ENCODE results near the gene ESYT3.

The ESYT3 gene, protein sequence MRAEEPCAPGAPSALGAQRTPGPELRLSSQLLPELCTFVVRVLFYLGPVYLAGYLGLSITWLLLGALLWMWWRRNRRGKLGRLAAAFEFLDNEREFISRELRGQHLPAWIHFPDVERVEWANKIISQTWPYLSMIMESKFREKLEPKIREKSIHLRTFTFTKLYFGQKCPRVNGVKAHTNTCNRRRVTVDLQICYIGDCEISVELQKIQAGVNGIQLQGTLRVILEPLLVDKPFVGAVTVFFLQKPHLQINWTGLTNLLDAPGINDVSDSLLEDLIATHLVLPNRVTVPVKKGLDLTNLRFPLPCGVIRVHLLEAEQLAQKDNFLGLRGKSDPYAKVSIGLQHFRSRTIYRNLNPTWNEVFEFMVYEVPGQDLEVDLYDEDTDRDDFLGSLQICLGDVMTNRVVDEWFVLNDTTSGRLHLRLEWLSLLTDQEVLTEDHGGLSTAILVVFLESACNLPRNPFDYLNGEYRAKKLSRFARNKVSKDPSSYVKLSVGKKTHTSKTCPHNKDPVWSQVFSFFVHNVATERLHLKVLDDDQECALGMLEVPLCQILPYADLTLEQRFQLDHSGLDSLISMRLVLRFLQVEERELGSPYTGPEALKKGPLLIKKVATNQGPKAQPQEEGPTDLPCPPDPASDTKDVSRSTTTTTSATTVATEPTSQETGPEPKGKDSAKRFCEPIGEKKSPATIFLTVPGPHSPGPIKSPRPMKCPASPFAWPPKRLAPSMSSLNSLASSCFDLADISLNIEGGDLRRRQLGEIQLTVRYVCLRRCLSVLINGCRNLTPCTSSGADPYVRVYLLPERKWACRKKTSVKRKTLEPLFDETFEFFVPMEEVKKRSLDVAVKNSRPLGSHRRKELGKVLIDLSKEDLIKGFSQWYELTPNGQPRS

DNA sequence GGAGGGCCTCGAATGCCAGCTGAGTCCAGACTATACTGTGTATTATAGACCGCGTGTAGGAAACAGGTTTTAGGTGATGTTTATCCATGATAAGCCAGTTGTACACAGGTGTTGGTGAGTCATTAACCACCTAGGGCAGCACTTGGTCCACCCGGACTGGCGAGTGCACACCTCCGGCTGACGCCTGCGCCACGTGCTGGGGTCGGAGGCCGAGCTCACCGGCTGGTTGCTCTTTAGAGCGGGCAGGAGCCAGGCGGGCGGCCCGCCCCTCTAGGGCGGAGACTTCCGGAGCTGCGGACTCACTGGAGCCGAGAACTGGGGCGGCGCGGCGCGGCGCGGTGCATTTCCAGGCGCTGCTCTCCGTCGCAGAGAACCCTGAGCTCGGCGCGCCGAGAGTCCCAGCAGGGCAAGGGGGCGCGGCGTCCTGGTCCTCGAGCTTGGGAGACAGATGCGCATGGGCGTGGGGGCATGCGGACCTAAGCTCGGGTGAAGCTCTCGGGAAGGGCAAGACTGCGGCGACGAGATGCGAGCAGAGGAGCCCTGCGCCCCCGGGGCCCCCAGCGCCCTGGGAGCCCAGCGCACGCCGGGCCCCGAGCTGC is at the start of gene ESYT3:
TSS of gene ESYT3 (plus strand) at position 341 of the 599 bp plus-strand sequence. CDS start at position 524, 183 bp downstream.
- peak; percentile 48 for DNase-seq

DNA sequence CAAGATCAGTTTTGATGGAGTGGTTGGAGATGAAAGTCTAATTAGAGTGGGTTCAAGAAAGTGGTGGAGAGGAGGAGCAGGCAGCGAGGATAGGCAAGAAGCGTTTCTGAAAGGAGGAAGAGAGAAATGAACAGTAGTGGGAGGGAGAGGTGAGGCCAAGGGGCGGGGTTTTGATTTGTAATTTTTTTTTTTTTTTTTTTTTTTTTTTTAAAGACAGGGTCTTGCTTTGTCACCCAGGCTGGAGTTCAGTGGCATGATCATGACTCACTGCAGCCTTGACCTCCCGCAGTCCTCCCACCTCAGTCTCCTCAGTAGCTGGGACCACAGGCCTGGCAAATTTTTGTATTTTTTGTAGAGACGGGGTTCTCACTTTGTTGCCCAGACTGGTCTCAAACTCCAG is 49.4 kb upstream of the ESYT3 start:
- no peak for DNase-seq

DNA sequence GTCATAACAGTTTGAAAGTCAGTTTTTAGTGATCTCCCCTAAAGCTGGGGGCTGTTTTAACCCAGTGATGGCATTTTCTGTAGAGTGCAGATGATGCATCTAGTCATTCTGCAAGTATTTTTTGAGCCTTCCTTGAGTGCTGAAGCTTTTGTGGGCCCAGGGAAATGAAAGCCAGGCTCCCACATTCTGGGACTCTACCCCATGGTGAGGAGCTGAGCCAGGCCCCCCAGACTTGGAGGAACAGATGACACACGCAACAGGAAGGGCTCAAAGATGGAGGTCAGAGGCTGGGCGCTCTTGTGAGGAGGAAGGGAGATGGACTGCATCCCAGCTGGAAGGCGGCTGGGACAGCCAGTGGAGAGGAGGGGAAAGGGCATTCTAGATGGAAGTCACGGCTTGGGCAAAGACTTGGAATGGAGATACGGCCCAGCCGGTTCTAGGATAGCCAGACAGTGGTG is 45.2 kb upstream of the ESYT3 start:
- no peak for DNase-seq

DNA sequence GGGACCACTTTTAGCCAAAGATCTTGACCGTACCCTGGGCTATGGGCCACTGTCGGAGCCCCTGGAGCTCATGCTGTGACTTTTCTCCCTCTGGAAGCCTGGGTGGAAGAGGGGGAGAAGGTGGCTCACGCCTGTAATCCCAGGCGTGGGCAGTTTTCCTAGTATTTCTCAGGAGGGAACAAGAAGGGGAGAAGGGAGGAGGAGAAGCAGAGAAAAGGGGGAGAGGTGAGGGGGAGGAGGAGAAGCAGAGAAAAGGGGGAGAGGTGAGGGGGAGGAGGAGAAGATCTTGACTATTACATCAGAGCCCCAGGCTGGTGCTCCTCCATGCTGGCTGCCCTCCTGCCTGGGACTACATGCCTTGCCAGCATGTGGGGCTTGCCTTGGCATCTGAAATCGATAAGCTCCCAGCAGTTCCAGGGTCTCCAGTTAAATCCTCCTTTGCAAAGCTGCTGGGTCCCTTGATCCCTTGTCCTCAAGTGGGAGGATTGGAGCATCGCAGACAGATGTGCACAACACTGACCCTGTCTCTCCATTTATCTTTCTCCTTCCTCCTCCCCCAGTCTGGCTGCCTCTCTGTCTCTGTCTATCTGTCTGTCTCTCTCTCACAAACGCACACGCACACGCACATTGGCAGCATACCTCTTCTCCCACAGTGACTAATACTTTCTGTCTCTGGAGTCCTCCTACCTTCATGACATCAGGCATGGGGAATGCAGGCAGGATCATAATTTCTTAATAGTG is 44.4 kb upstream of the ESYT3 start:
- DNase-seq = no peak

DNA sequence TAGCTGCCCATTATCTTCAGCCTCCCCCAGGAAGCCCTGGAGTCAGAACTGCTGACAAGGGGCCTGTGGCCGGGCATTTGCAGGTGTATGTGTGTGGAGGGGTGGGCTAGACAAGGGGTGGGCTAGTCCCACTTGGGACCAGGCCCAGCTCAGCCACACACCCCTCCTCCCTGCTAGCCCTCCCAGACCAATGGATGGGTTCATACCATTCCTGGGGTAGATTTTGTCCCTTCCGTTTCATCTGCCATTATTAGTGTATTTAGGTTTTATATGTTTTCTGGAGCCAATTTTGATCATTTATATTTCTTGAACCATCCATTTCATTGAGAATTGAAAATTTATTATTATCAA is 43.9 kb upstream of the ESYT3 start:
- no peak for DNase-seq

DNA sequence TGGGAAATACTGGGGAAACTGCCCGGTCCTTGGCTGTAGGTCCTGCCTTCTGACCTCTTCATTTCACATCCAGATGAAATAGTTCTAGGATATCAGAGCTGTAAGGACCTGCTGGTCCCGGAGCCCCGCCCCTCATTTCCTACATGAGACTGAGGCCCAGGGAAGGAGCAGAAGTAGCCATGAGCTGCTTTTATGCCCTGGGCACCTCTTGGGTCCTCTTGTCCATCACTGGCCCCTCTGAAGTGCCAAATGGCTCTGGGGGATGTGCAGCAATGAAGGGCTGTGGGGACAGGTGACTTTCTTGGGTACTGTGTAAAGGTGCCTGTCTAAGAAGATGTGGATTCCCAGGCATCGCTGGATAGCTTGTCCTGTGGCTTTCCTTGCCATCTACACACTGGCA is 40.3 kb upstream of the ESYT3 start:
- DNase-seq = no peak

DNA sequence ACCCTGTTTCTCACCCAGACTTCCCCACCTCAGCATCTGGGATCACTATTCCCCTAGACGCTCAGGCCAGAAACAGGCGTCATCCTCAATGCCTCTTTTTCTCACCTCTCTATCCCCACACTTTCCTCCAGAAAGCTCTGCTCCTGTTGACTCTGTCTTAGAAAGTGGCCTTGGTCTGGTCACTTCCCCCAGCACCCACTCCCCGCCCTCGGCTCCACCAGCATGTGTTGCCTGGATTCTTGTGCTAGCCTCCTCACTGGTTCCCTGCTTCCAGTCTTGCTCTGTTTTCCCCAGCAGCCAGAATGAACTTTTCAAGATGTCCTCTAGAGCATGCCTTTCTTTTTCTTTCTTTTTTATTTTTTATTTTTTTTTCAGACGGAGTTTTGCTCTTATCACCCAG is 39.7 kb upstream of the ESYT3 start:
- no peak for DNase-seq

DNA sequence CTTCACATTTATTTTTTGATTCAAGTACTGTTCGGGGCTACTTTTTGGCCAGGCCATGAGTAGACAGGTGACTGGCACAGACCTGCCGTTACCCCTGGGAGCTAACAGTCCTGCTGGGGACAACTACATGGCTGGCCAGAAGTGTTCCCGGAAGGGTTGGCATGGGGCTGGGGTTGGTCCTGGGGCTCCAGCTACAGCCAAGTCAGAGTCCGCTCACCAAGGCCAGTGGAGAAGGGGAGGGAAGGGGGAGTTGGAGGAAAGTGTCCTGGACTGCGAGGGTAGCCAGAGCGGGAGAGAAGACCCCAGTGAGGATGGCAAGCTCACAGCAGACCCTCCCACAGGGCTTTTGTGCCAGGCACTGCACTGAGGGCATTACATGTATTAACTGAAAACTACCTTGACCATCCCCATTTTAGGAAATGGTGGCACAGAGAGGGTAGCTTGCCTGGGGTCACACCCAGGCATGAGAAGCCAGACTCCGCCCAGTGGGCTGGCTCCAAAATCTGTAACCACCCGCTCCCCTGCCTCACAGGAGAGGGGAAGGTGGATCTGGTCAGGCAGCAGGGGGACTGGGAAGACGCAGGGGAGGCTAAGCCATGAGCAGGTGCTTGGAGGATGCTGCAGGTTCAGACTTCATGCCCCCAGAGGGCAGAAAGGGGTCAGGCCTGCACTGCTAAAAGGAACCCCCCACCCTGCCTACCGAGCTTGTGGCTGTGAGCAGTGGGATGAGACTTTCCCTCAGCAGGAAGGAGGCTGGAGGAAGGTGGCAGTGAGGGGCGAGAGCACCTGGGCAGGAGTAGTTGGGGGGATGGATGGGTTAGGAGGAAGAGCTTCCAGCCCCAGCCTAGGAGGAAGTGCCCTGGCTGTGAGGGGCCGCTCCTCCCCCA is 38.3 kb upstream of the ESYT3 start:
- no peak for DNase-seq

DNA sequence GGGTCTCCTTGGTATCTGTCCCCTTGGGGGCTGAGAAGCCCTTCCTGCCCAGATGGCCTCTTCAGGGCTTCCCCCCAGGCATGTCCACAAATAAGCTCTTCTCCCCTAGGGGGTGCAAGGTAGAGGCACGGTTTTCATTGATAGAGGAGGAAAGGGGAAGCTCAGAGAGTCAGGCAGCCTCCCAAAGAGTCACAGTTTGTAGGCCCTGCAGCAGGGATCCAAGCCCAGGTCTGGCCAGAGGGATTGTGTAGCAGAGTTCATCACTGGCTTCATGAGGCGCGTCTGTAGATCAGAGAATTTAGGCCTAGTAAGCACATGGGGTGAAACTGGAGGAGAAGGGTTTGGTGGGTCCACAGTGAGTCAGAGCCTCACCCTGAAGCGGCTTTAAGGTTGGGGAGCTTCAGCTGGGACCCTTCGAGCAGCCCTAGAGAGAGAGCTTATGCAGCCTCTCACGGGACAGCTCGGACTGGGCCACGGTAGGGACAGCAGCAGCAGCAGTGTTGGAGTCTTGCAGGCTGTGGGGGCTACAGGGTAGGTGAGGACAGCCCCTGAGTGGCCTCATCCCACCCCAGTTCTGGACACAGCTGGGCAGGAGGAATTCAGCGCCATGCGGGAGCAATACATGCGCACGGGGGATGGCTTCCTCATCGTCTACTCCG is 37.5 kb upstream of the ESYT3 start:
- no peak for DNase-seq

DNA sequence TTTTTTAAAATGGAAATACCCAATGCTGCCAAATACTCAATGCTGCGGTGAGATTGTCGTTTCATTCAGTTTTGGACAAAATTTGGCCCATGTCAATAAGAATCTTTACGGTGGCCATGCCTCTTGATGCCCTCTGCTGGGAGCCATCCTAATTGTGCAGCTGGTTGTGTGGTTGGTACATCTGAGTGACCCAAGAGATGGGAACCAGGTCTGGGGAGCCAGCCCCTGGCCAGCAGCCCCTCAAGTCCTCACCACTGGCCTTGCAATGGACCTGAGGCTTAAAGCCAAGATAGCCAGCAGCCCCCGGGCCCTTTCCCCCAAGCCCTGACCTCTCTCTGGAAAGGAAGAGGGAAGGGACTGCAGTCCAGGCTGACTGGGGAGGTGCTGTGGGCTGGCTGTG is 36.4 kb upstream of the ESYT3 start:
- DNase-seq = no peak

DNA sequence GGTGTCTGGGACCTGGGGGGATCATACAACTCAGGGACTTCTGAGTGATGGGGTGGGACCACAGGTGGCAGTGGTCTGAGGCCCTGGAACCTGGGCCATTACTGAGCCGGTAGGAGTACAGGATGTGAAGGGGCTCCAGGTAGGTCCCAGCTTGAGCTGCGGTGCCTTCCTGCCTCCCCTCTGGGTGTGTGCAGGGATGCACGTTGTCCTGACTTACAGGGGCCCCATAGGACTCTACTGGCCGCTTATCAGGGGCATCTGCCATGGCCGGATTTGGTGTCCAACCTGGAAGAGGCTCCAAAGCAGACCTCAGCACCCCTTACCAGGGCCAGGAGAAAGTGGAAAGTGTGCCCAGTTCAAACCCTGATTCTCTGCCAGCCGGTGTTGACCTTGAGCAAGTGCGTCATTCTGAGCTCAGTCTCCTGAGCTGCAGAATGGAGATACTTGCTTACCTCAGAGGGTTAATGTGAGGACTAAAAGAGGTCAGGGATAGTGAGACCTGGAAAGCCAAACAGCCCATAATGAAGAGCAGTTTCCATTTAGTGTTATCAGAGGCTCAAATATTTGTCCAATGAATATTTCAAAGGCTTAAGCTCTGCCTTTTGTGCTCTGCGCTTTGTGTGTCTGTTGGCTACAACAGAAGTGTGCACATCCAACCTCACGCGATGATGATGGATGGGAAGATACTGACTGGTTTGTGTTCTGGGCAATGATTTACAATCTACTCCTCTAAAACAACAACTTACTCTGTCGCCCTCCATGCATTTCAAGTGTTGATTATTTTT is 35.4 kb upstream of the ESYT3 start:
- no peak for DNase-seq

DNA sequence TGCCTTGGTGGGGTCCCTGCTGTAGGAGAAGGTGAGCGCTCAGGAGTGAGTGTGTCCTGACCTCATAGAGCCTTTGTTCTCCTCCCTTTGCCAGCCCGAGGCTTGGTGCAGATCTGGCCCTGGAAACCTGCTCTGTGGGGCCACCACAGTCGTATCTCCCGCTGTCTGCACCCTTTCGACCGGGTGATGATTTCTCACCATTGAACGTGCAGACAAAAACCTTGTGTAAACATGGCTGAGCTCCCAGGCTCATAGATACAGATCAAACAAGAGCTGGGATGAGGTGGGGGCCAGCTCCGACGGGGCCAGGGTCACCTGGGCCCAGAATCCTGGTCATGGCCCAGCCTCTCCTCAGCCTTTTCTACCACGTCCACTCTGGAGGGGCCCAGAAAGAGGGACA is 34.6 kb upstream of the ESYT3 start:
- DNase-seq = no peak

DNA sequence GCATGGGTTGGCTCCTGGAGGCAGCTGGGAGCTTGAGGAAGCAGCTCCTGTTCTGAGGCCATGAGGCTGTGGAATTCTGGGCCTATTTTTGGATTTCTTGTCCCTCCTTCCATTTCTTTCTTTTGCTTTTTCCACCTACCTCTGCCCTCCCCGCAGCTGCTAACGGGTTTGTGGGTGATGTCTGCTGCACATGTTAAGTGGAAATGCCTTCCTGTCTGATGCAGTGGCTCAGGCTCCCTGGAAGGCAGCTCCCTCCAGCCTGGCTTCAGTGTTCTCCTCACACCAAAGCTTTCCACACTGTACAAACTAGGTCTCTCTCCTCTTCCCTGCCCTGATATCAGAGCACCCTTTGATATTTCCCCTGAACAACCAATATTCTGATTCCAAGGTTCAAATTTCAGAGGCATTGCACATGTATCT is 33.8 kb upstream of the ESYT3 start:
- no peak for DNase-seq

DNA sequence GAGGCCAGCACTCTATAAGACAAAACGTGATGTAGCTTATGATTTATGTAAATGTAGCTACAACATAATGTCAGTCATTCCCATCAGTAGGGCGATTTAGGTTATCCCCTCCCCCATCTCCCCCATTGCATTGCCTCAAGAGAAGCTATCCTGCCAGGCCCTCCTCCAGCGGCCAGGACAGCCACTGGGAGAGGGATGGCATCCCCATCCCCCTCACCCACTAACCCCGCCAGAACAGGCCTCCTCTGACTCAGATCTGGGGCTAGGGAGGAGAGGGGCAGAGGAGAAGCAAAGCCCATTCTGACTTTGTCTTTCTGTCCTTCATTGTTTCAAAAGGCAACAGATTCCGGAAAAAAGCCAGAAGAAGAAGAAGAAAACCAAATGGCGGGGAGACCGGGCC is 32.6 kb upstream of the ESYT3 start:
- DNase-seq = no peak

DNA sequence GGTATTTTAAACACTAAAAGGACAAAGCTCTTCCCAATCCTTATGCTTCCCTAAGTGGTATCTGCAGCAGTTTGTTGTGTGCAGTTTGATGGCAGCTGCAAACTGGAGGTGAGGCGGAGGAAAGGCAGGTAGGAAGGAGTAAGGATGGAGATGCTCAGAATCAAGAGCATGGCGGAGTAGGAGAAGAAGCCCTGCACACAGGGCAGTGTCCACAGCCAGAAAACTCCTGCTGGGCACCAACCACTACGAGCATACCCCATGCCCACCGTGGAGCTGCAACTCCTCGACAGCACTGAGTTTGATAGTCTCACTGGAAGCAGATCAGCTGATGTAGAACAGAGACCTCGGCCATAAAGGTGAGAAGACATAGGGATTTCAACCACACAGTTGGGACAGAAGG is 30.3 kb upstream of the ESYT3 start:
- no peak for DNase-seq

DNA sequence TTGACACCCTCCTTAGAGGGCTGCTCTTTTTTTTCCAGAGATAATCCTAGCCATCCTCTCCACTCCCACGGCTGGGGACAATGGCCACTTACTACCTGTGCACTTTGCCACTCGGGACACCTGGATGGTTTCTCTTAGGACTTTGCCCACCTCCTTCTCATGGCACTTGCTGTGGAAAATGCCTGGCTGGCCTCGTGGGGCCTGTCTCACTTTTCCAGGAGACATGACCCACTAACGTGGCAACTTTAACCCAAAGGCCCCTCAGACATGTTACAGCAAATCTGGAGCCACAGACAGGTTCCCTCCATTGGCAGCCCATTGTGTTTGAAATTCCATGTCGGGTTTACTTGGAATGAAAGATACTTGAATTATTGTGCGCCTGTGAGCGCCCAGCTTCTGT is 29.4 kb upstream of the ESYT3 start:
- no peak for DNase-seq

DNA sequence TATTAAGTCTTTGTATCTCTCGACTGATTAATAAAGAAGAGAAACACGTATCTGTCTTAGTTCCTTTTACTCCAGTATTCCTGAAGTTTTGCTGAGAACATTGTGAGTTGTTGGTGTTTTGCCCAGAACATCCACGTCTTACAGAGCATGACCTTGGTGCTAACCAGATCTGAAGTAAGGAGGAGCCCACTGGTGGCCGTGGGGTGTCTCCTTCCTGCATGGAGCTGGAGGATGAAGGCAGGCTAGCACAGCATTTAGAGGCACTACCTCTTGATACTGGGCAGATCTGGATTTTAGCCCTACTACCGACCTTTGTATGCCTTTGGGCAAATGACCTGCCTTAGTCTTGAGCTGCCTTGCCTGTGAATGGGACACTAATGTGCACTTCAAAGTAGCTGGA is 28.9 kb upstream of the ESYT3 start:
- DNase-seq = no peak

DNA sequence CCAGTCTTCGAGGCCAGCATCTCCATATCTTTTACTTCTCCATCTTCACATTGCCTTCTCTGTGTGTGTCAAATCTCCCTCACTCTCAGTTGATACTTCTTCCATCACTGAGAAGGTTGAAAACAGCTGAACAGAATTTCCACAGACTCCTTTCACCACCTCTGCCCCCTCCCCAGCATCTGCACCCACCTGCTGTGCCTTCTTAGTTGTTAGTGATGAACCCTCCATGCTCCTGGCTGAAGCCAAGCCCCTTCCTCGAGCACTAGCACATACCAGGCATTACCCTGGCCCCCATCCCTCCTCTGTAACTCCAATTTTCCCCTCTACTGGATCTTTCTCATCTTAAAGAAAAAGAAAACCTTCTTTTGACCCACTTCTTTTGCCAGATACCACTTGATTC is 27.8 kb upstream of the ESYT3 start:
- DNase-seq = no peak

DNA sequence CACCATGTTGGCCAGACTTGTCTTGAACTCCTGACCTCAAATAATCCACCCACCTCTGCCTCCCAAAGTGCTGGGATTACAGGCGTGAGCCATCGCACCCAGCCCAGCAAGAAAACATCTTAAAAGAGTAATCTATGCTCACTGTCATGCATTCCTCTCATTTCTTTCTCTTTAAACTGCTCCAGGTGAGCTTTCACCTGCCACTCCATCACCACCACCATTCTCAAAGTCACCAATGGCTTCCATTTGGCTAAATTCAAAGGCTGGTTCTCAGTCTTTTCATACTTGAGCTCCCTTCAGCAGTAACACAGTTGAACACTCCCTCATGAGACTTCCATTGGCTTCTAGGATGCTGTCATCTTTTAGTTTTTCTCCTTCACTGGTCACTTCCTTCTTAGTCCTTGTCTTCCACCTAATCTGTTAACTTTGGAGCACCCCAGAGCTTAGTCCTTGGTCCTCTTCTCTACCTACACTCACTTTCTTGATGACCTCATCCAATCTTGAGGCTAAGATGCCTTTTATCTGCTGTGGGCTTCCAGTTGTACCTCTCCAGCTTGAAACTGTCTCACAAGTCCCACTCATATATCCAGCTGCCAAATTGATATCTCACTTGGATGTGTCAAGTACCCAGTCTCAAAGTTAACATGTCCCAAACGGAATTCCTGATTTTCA is 27.0 kb upstream of the ESYT3 start:
- no peak for DNase-seq
